NCI-H226 (cell line): ENCODE measurements around the gene MACROD2.

Source experiments
- DNase-seq: peaks from one replicate; pipeline ENCODE4 v3.0.0-alpha.2; 2015

Gene MACROD2

GRCh38 chr20:15439551-15439950 lies 1444.2 kb downstream of the MACROD2 start:
- no peak for DNase-seq

GRCh38 chr20:15440049-15440820 lies 1444.9 kb downstream of the MACROD2 start:
- no peak for DNase-seq

GRCh38 chr20:15445056-15445840 lies 1449.9 kb downstream of the MACROD2 start:
- DNase-seq: no peak

- DNase-seq: no peak
These were observed 1451.1 kb downstream of the MACROD2 start for GRCh38 chr20:15446373-15446772.

GRCh38 chr20:15447549-15447948 lies 1452.2 kb downstream of the MACROD2 start:
- no peak for DNase-seq

GRCh38 chr20:15449061-15449460 lies 1453.7 kb downstream of the MACROD2 start:
- no peak for DNase-seq

- DNase-seq: no peak
These were observed 1455.9 kb downstream of the MACROD2 start for GRCh38 chr20:15451241-15451640.

- DNase-seq: no peak
These were observed 1460.0 kb downstream of the MACROD2 start for GRCh38 chr20:15455279-15455678.

GRCh38 chr20:15461938-15462337 lies 1466.6 kb downstream of the MACROD2 start:
- DNase-seq: no peak

- no peak for DNase-seq
These were observed 1480.2 kb downstream of the MACROD2 start for GRCh38 chr20:15475483-15475882.

- DNase-seq: no peak
These were observed 1480.9 kb downstream of the MACROD2 start for GRCh38 chr20:15476186-15476585.

GRCh38 chr20:15476781-15477180 lies 1481.5 kb downstream of the MACROD2 start:
- DNase-seq: no peak

GRCh38 chr20:15482525-15482924 lies 1487.2 kb downstream of the MACROD2 start:
- no peak for DNase-seq

GRCh38 chr20:15485519-15485918 lies 1490.2 kb downstream of the MACROD2 start:
- DNase-seq: no peak

- no peak for DNase-seq
These were observed 1491.7 kb downstream of the MACROD2 start for GRCh38 chr20:15487030-15487429.

GRCh38 chr20:15487682-15488081 lies 1492.4 kb downstream of the MACROD2 start:
- no peak for DNase-seq

- no peak for DNase-seq
These were observed 1496.3 kb downstream of the MACROD2 start for GRCh38 chr20:15491575-15491974.

GRCh38 chr20:15494851-15495250 lies 1499.5 kb downstream of the MACROD2 start:
- no peak for DNase-seq

GRCh38 chr20:15496501-15497039 lies 1501.3 kb downstream of the MACROD2 start:
- no peak for DNase-seq

- no peak for DNase-seq
These were observed 1503.6 kb downstream of the MACROD2 start for GRCh38 chr20:15498926-15499325.

- DNase-seq: no peak
These were observed 1511.0 kb downstream of the MACROD2 start for GRCh38 chr20:15506311-15506710.

- no peak for DNase-seq
These were observed 1511.8 kb downstream of the MACROD2 start for GRCh38 chr20:15507151-15507550.

GRCh38 chr20:15511551-15511950 lies 1516.2 kb downstream of the MACROD2 start:
- no peak for DNase-seq

- no peak for DNase-seq
These were observed 1517.6 kb downstream of the MACROD2 start for GRCh38 chr20:15512916-15513315.
